ENCODE data around the gene CDC73. TPM values are rescaled to one million over a fixed set of nuclear protein-coding genes. Genes with fewer than 3 reads are reported as not detected.

Gene CDC73
- total and polyA plus RNA-seq, 2 of the 13 experiments (the other 11 are each of a cell fraction or from before 2014, with no cell fraction given), result 20.2 to 26.3 TPM

GRCh38 chr1:193293726-193294125 is 171.9 kb downstream of the CDC73 start (continued):
- TF ChIP-seq NFKBIZ (CRISPR knock-in tag; IDR thresholded peaks at IDR 0.05) (no peak), TRIM24 (CRISPR knock-in tag; IDR thresholded peaks at IDR 0.05) (no peak), ZNF83 (CRISPR knock-in tag; IDR thresholded peaks at IDR 0.05; ENCODE audit: borderline replicate concordance) (no peak), ZNF7 (CRISPR knock-in tag; IDR thresholded peaks at IDR 0.05) (no peak)

GRCh38 chr1:193299038-193299437 is 177.2 kb downstream of the CDC73 start:
- Histone ChIP-seq H3K4me3 (replicated peaks in 1 of 3; ENCODE audit: insufficient read depth in 1 of 3, low read depth in 2 of 3, low read length in 3 of 3) (no peak overlapping the region), H3K9me3 (ENCODE audit: low read length) (no peaks in the 10 kb centered on the region), H3K4me1 (ENCODE audit: insufficient read depth, low read length) (no peaks in the 10 kb centered on the region), H2AFZ (ENCODE audit: low read length) (no peak overlapping the region), H3K36me3 (replicated peaks in 1 of 2; ENCODE audit: control insufficient read depth in 1 of 2, insufficient read depth in 2 of 2, low read length in 2 of 2) (no peaks in the 10 kb centered on the region), H4K20me1 (ENCODE audit: insufficient read depth, low read length) (no peaks in the 10 kb centered on the region), H3K4me2 (ENCODE audit: low read depth, low read length) (no peak overlapping the region), H3K79me2 (ENCODE audit: insufficient read depth, low read length) (no peaks in the 10 kb centered on the region), H3K27me3 (ENCODE audit: control insufficient read depth in 1 of 2, insufficient read depth in 2 of 2, low read length in 2 of 2) (no peaks in the 10 kb centered on the region), H3K9ac (ENCODE audit: insufficient read depth, low read depth, low read length) (no peak overlapping the region), H3K27ac (ENCODE audit: extremely low read length, insufficient read depth, low read length) (no peak overlapping the region)
- FAIRE-seq (no peak), DNase-seq (ENCODE audit: low spot score) (no peak), ATAC-seq (no peak)
- ChIA-PET POLR2A (no interaction called here), CTCF (ENCODE audit: low intra/inter-chr PET ratio, low total read pairs) (no interaction called here)
- intact Hi-C loops (cut with micrococcal nuclease; ENCODE audit: unreplicated experiment) (no loop called here), in situ Hi-C loops (cut with HindIII; ENCODE audit: extremely low pct_ligation_motif_present, low pct_unique_long_range_greater_than_20kb) (no loop called here)
- WGBS (ENCODE audit: low lambda C conversion rate), result 4% methylated on average over 1 of the region's 1 CpG
- BruUV-seq (replicated peaks), result no TSS peak
- TF ChIP-seq CBFB (CRISPR knock-in tag; IDR thresholded peaks at IDR 0.05), result no peak
- TF ChIP-seq ZNF414 (CRISPR knock-in tag; IDR thresholded peaks at IDR 0.05), result no peak
- no peak for TF ChIP-seq ZNF776 (CRISPR knock-in tag; IDR thresholded peaks at IDR 0.05)
- TF ChIP-seq ZSCAN5A (CRISPR knock-in tag; IDR thresholded peaks at IDR 0.05; ENCODE audit: borderline replicate concordance), result no peak
- no peak for TF ChIP-seq ARNTL (CRISPR knock-in tag; IDR thresholded peaks at IDR 0.05)
- TF ChIP-seq RERE (CRISPR knock-in tag; IDR thresholded peaks at IDR 0.05; ENCODE audit: low read depth), result no peak
- TF ChIP-seq YY1 (IDR thresholded peaks at IDR 0.05; ENCODE audit: insufficient read depth, insufficient replicate concordance, low read depth, low read length), result no peak
- no peak for TF ChIP-seq CREBL2 (CRISPR knock-in tag; IDR thresholded peaks at IDR 0.05; ENCODE audit: borderline replicate concordance)
- no peak for TF ChIP-seq NRL (CRISPR knock-in tag; IDR thresholded peaks at IDR 0.05; ENCODE audit: borderline replicate concordance)
- no peak for TF ChIP-seq ZBTB43 (CRISPR knock-in tag; conservative IDR thresholded peaks at IDR 0.05)
- TF ChIP-seq MTF1 (CRISPR knock-in tag; IDR thresholded peaks at IDR 0.05), result no peak

All from HepG2 (cell line).